LoVo (cell line): ENCODE results near the gene APP.
"Not testable (repeated sequence)": the region's sequence is repeated elsewhere in the genome, so short reads cannot be mapped to it uniquely, and the experiment has no call there.

Source experiments
- DNase-seq: peaks from one replicate; pipeline ENCODE4 v3.0.0-alpha.2; 2016; ENCODE audit warnings: low spot score

APP gene

GRCh38 chr21:26098772-26099397 lies 71.7 kb downstream of the APP start:
- DNase-seq, result no peak

GRCh38 chr21:26097475-26097874 lies 73.1 kb downstream of the APP start:
- no peak for DNase-seq

- DNase-seq, result no peak
Observed at GRCh38 chr21:26096494-26097371, 73.8 kb downstream of the APP start.

GRCh38 chr21:26095131-26095530 lies 75.4 kb downstream of the APP start:
- DNase-seq, result no peak

- DNase-seq, result no peak
Observed at GRCh38 chr21:26093122-26093521, 77.4 kb downstream of the APP start.

GRCh38 chr21:26091480-26092018 lies 79.0 kb downstream of the APP start:
- DNase-seq, result no peak

GRCh38 chr21:26089730-26090129 lies 80.8 kb downstream of the APP start:
- no peak for DNase-seq

GRCh38 chr21:26087223-26087918 lies 83.2 kb downstream of the APP start:
- DNase-seq, result no peak

GRCh38 chr21:26085882-26086281 lies 84.7 kb downstream of the APP start:
- no peak for DNase-seq

GRCh38 chr21:26085127-26085526 lies 85.4 kb downstream of the APP start:
- no peak for DNase-seq

GRCh38 chr21:26082549-26082948 lies 88.0 kb downstream of the APP start:
- no peak for DNase-seq

- not testable (repeated sequence) for DNase-seq
Observed at GRCh38 chr21:26081175-26081760, 89.3 kb downstream of the APP start.

GRCh38 chr21:26080211-26080610 lies 90.4 kb downstream of the APP start:
- DNase-seq, result no peak

GRCh38 chr21:26079366-26079765 lies 91.2 kb downstream of the APP start:
- DNase-seq, result no peak

GRCh38 chr21:26077521-26077920 lies 93.0 kb downstream of the APP start:
- DNase-seq, result no peak

GRCh38 chr21:26072666-26073615 lies 97.6 kb downstream of the APP start:
- DNase-seq, result no peak

GRCh38 chr21:26070822-26071425 lies 99.6 kb downstream of the APP start:
- no peak for DNase-seq

- no peak for DNase-seq
Observed at GRCh38 chr21:26070121-26070520, 100.4 kb downstream of the APP start.

- no peak for DNase-seq
Observed at GRCh38 chr21:26068776-26069175, 101.8 kb downstream of the APP start.

- no peak for DNase-seq
Observed at GRCh38 chr21:26067836-26068594, 102.6 kb downstream of the APP start.
